HEK293 (cell line): Measurements from ENCODE around the gene KCNV2.

Experiments
- CTCF ChIA-PET: fragments of 350-600 bp; formaldehyde crosslinking; extraction: SDS; loops from one replicate; lab custom pipeline; 2021; ENCODE audit warnings: antibody characterized with exemption; lab: Yijun Ruan, JAX
- POLR2A ChIA-PET: fragments of 300-600 bp; formaldehyde crosslinking; extraction: SDS; loops from one replicate; lab custom pipeline; 2020; ENCODE audit warnings: antibody characterized with exemption, inconsistent platforms; lab: Yijun Ruan, JAX
- H3K27ac ChIP-seq: fragments of 200-500 bp; sonication (Bioruptor generic); 2 replicates; pipeline ENCODE4 v1.5.1; 2014; ENCODE audit warnings: low read depth, low read length, control low read depth, inconsistent platforms; ENCODE audit errors: extremely low read depth
- H3K36me3 ChIP-seq, 2 experiments: fragments of 200-500 bp in 1 of 2; sonication (Bioruptor generic) in 1 of 2; 1 replicate in 1 of 2; 2 replicates in 1 of 2; pipeline ENCODE4 v1.5.1; 2014 to 2017; ENCODE audit warnings: inconsistent platforms in 2 of 2, low read length in 2 of 2; ENCODE audit not compliant: control insufficient read depth in 2 of 2, insufficient read depth in 1 of 2
- H3K4me1 ChIP-seq: fragments of 200-500 bp; sonication (Bioruptor generic); 2 replicates; pipeline ENCODE4 v1.5.1; 2014; ENCODE audit warnings: mild to moderate bottlenecking, low read length, inconsistent platforms; ENCODE audit not compliant: control insufficient read depth, insufficient read depth
- H3K4me3 ChIP-seq: 2 replicates; pipeline ENCODE4 v1.5.1; 2011; ENCODE audit warnings: low read depth, mild to moderate bottlenecking, control low read depth, low read length, moderate library complexity
- H3K9me3 ChIP-seq: fragments of 200-500 bp; sonication (Bioruptor generic); 2 replicates; pipeline ENCODE4 v1.5.1; 2014; ENCODE audit warnings: low read depth, low read length, inconsistent platforms; ENCODE audit not compliant: control insufficient read depth, insufficient read depth
- EGR2 ChIP-seq: fragments of 450-650 bp; formaldehyde crosslinking; IDR thresholded peaks from 2 replicates; pipeline ENCODE4 v1.5.1; 2016; ENCODE audit warnings: low read depth, missing biosample characterization, missing genetic modification characterization
- REPIN1 ChIP-seq: fragments of 450-650 bp; formaldehyde crosslinking; IDR thresholded peaks from 2 replicates; pipeline ENCODE4 v1.5.1; 2017; ENCODE audit warnings: missing biosample characterization, missing genetic modification characterization, low read depth
- SETDB1 ChIP-seq: IDR thresholded peaks from one replicate; pipeline ENCODE4 v1.6.1; 2017; ENCODE audit warnings: mild to moderate bottlenecking, low read length, moderate library complexity, mixed read lengths; ENCODE audit not compliant: insufficient read length
- WT1 ChIP-seq: fragments of 450-650 bp; formaldehyde crosslinking; IDR thresholded peaks from 2 replicates; pipeline ENCODE4 v1.5.1; 2016; ENCODE audit warnings: missing biosample characterization, missing genetic modification characterization
- ZBTB7A ChIP-seq: fragments of 450-650 bp; formaldehyde crosslinking; IDR thresholded peaks from 2 replicates; pipeline ENCODE4 v1.5.1; 2016; ENCODE audit warnings: low read depth, missing biosample characterization, missing genetic modification characterization
- ZBTB8A ChIP-seq: fragments of 450-650 bp; formaldehyde crosslinking; IDR thresholded peaks from 2 replicates; pipeline ENCODE4 v1.5.1; 2016; ENCODE audit warnings: missing biosample characterization, missing genetic modification characterization
- ZNF10 ChIP-seq: fragments of 450-650 bp; formaldehyde crosslinking; IDR thresholded peaks from 2 replicates; pipeline ENCODE4 v1.5.1; 2017; ENCODE audit warnings: missing biosample characterization, missing genetic modification characterization
- ZNF121 ChIP-seq: fragments of 450-650 bp; formaldehyde crosslinking; IDR thresholded peaks from 2 replicates; pipeline ENCODE4 v1.5.1; 2016; ENCODE audit warnings: missing biosample characterization, missing genetic modification characterization
- ZNF140 ChIP-seq: fragments of 450-650 bp; formaldehyde crosslinking; IDR thresholded peaks from 2 replicates; pipeline ENCODE4 v1.5.1; 2016; ENCODE audit warnings: missing biosample characterization, missing genetic modification characterization
- ZNF280D ChIP-seq: fragments of 450-650 bp; formaldehyde crosslinking; IDR thresholded peaks from 2 replicates; pipeline ENCODE4 v1.5.1; 2016; ENCODE audit warnings: missing biosample characterization, missing genetic modification characterization
- ZNF501 ChIP-seq: fragments of 450-650 bp; formaldehyde crosslinking; IDR thresholded peaks from 2 replicates; pipeline ENCODE4 v1.5.1; 2016; ENCODE audit warnings: missing biosample characterization, missing genetic modification characterization
- ZNF529 ChIP-seq: fragments of 450-650 bp; formaldehyde crosslinking; IDR thresholded peaks from 2 replicates; pipeline ENCODE4 v1.5.1; 2017; ENCODE audit warnings: missing genetic modification characterization, missing biosample characterization; ENCODE audit not compliant: insufficient replicate concordance
- ZNF549 ChIP-seq: fragments of 450-650 bp; IDR thresholded peaks from 2 replicates; pipeline ENCODE4 v1.5.1; 2018; ENCODE audit warnings: missing biosample characterization, missing genetic modification characterization, mild to moderate bottlenecking, inconsistent platforms, moderate library complexity
- ZNF560 ChIP-seq: fragments of 450-650 bp; formaldehyde crosslinking; IDR thresholded peaks from 2 replicates; pipeline ENCODE4 v1.5.1; 2017; ENCODE audit warnings: missing biosample characterization, missing genetic modification characterization, borderline replicate concordance
- ZNF621 ChIP-seq: fragments of 450-650 bp; formaldehyde crosslinking; IDR thresholded peaks from 2 replicates; pipeline ENCODE4 v1.5.1; 2017; ENCODE audit warnings: missing biosample characterization, missing genetic modification characterization
- ZNF660 ChIP-seq: fragments of 450-650 bp; IDR thresholded peaks from 2 replicates; pipeline ENCODE4 v1.5.1; 2018; ENCODE audit warnings: missing biosample characterization, mild to moderate bottlenecking, missing genetic modification characterization
- ZNF701 ChIP-seq: fragments of 450-650 bp; formaldehyde crosslinking; IDR thresholded peaks from 2 replicates; pipeline ENCODE4 v1.5.1; 2016; ENCODE audit warnings: missing biosample characterization, missing genetic modification characterization
- ZNF792 ChIP-seq: fragments of 450-650 bp; formaldehyde crosslinking; IDR thresholded peaks from 2 replicates; pipeline ENCODE4 v1.5.1; 2016; ENCODE audit warnings: missing biosample characterization, missing genetic modification characterization
- TF ChIP-seq, protein P1 (sequence below): fragments of 450-650 bp; formaldehyde crosslinking; IDR thresholded peaks from 2 replicates; pipeline ENCODE4 v1.5.1; 2016; ENCODE audit warnings: missing biosample characterization, missing genetic modification characterization
- TF ChIP-seq, protein P2 (sequence below): fragments of 450-650 bp; formaldehyde crosslinking; conservative IDR thresholded peaks from 2 replicates; pipeline ENCODE4 v1.5.1; 2016; ENCODE audit warnings: low read depth, missing biosample characterization, missing genetic modification characterization
- TF ChIP-seq, protein P3 (sequence below): fragments of 450-650 bp; formaldehyde crosslinking; IDR thresholded peaks from 2 replicates; pipeline ENCODE4 v1.5.1; 2016; ENCODE audit warnings: missing biosample characterization, missing genetic modification characterization
- TF ChIP-seq, protein P4 (sequence below): fragments of 450-650 bp; formaldehyde crosslinking; IDR thresholded peaks from 2 replicates; pipeline ENCODE4 v1.5.1; 2016; ENCODE audit warnings: missing biosample characterization, missing genetic modification characterization

KCNV2 gene

DNA sequence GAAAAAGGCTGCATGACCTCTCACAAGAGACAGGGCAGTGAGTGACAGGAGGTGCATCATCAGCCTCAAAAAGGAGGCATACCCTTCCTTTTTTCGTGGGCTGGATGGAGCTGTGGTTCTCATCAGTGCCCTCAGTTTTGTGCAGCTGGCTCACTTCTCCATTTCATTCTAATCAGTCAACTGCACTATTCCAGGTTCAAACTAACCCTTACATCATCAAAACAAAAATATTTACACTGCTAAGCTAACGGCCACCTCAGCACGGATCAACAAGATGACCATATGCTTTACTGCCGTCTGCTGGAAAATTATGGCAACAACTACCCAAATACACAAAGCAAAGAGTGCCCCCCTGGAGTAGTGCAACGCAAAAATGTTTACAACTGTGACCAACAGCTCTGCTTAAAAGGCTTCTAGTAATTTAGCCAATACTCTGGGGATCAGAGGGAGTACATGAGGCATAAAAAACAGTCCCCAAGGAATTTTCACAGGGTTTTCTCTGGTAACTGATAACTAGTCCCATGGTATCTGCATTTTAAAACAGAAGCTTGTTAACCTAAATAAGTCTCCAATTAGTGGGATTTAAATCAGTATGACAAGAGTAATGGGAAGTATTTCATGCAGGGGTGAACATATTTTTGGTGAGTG, 10.8 kb downstream of the KCNV2 start (continued):
- no peak for TF ChIP-seq ZNF560 (tag by site-specific recombination)
- no peak for TF ChIP-seq ZNF529
- TF ChIP-seq ZNF549 (tag by site-specific recombination): no peak
- no peak for TF ChIP-seq ZNF280D (tag by site-specific recombination)
- TF ChIP-seq ZNF501 (tag by site-specific recombination): no peak
- TF ChIP-seq ZBTB7A (tag by site-specific recombination): no peak
- no peak for TF ChIP-seq EGR2 (tag by site-specific recombination)
- TF ChIP-seq, protein P1, sequence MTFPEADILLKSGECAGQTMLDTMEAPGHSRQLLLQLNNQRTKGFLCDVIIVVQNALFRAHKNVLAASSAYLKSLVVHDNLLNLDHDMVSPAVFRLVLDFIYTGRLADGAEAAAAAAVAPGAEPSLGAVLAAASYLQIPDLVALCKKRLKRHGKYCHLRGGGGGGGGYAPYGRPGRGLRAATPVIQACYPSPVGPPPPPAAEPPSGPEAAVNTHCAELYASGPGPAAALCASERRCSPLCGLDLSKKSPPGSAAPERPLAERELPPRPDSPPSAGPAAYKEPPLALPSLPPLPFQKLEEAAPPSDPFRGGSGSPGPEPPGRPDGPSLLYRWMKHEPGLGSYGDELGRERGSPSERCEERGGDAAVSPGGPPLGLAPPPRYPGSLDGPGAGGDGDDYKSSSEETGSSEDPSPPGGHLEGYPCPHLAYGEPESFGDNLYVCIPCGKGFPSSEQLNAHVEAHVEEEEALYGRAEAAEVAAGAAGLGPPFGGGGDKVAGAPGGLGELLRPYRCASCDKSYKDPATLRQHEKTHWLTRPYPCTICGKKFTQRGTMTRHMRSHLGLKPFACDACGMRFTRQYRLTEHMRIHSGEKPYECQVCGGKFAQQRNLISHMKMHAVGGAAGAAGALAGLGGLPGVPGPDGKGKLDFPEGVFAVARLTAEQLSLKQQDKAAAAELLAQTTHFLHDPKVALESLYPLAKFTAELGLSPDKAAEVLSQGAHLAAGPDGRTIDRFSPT (tag by site-specific recombination): no peak
- no peak for TF ChIP-seq ZNF792 (tag by site-specific recombination)

DNA sequence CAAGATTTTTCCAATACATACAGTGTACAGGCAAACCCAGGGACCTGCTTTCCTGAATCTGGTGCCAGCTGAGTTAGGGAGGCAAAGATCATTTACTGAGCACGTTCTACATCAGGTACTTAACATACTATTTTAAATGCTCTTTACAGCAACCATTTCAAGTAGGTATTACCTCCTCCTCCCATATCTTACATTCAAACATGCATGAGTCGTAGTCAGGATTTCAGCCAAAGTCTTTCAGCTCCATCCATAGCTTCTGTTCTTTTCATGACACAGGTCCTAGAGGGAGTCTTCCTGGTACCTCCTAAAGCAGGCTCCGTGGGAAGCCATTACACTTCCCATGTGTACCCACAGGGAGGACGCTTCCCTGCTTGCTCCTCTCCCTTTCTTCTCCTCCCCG, 11.7 kb downstream of the KCNV2 start:
- H3K4me3 ChIP-seq: no peak overlapping the region
- ChIA-PET POLR2A (no interaction called here), CTCF (interaction anchor here (0.5 to 2.2 kb wide), 18 partner anchors 9 to 606 kb away, joined by 3 to 14 read pairs (median 5); no protein-coding TSS in a partner anchor)
- H3K4me1 ChIP-seq: peaks cover 4% of the 10 kb centered on the region; the same call in 1 of the 2 replicates
- H3K36me3 ChIP-seq: no peaks in the 10 kb centered on the region
- TF ChIP-seq REPIN1 (tag by site-specific recombination): no peak
- TF ChIP-seq WT1 (tag by site-specific recombination): peak; percentile 90
- no peaks in the 10 kb centered on the region for H3K9me3 ChIP-seq
- H3K27ac ChIP-seq: no peak overlapping the region

DNA sequence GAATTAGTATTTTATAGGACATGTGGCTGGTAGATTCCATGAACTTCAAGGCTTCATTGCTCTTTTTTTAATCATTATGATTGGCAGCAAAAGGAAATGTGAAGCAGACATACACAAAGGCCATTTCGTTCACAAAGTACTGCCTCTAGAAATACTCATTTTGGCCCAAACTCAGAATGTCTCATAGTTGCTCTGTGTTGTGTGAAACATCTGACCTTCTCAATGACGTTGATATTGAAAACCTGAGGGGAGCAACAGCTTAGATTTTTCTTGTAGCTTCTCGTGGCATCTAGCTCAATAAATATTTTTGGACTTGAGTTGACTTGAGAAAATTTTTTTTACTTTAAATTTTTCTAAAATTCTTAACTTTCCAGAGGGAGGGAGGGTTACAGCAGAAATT, 12.4 kb downstream of the KCNV2 start:
- no peaks in the 10 kb centered on the region for H3K36me3 ChIP-seq
- H3K9me3 ChIP-seq: no peaks in the 10 kb centered on the region
- ChIA-PET CTCF (interaction anchor here (0.6 to 1.3 kb wide), 7 partner anchors 8 to 789 kb away, joined by 3 to 5 read pairs (median 3); no protein-coding TSS in a partner anchor), POLR2A (interaction anchor here (0.6 kb wide), 1 partner anchor 1677 kb away, joined by 4 read pairs; no protein-coding TSS in a partner anchor)
- H3K27ac ChIP-seq: no peak overlapping the region
- H3K4me1 ChIP-seq: peaks cover 4% of the 10 kb centered on the region; the same call in 1 of the 2 replicates
- no peak overlapping the region for H3K4me3 ChIP-seq
- TF ChIP-seq, protein P2, sequence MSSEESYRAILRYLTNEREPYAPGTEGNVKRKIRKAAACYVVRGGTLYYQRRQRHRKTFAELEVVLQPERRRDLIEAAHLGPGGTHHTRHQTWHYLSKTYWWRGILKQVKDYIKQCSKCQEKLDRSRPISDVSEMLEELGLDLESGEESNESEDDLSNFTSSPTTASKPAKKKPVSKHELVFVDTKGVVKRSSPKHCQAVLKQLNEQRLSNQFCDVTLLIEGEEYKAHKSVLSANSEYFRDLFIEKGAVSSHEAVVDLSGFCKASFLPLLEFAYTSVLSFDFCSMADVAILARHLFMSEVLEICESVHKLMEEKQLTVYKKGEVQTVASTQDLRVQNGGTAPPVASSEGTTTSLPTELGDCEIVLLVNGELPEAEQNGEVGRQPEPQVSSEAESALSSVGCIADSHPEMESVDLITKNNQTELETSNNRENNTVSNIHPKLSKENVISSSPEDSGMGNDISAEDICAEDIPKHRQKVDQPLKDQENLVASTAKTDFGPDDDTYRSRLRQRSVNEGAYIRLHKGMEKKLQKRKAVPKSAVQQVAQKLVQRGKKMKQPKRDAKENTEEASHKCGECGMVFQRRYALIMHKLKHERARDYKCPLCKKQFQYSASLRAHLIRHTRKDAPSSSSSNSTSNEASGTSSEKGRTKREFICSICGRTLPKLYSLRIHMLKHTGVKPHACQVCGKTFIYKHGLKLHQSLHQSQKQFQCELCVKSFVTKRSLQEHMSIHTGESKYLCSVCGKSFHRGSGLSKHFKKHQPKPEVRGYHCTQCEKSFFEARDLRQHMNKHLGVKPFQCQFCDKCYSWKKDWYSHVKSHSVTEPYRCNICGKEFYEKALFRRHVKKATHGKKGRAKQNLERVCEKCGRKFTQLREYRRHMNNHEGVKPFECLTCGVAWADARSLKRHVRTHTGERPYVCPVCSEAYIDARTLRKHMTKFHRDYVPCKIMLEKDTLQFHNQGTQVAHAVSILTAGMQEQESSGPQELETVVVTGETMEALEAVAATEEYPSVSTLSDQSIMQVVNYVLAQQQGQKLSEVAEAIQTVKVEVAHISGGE (tag by site-specific recombination): no peak
- TF ChIP-seq ZNF10 (tag by site-specific recombination) (no peak), ZNF701 (tag by site-specific recombination) (no peak), ZNF621 (tag by site-specific recombination) (no peak), ZNF121 (no peak), ZBTB8A (tag by site-specific recombination) (no peak), ZNF140 (tag by site-specific recombination) (no peak), ZNF660 (no peak), SETDB1 (no peak)
- TF ChIP-seq, protein P3, sequence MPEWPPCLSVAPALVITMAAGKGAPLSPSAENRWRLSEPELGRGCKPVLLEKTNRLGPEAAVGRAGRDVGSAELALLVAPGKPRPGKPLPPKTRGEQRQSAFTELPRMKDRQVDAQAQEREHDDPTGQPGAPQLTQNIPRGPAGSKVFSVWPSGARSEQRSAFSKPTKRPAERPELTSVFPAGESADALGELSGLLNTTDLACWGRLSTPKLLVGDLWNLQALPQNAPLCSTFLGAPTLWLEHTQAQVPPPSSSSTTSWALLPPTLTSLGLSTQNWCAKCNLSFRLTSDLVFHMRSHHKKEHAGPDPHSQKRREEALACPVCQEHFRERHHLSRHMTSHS: no peak
- TF ChIP-seq, protein P4, sequence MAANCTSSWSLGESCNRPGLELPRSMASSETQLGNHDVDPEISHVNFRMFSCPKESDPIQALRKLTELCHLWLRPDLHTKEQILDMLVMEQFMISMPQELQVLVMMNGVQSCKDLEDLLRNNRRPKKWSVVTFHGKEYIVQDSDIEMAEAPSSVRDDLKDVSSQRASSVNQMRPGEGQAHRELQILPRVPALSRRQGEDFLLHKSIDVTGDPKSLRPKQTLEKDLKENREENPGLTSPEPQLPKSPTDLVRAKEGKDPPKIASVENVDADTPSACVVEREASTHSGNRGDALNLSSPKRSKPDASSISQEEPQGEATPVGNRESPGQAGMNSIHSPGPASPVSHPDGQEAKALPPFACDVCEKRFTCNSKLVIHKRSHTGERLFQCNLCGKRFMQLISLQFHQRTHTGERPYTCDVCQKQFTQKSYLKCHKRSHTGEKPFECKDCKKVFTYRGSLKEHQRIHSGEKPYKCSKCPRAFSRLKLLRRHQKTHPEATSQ (tag by site-specific recombination): no peak
